BJ (cell line): Measurements from ENCODE around the gene NKX6-1. TPM values are rescaled to one million over a fixed set of nuclear protein-coding genes. Genes with fewer than 3 reads are reported as not detected.

Experiments used
- CTCF ChIA-PET: fragments of 350-600 bp; formaldehyde crosslinking; extraction: SDS; loops from one replicate; lab custom pipeline; 2021; ENCODE audit warnings: antibody characterized with exemption, inconsistent platforms; lab: Yijun Ruan, JAX
- POLR2A ChIA-PET: fragments of 300-600 bp; sonication (Branson Sonifier 250); formaldehyde crosslinking; extraction: SDS; loops from one replicate; lab custom pipeline; 2021; ENCODE audit warnings: antibody characterized with exemption; lab: Charles Lee
- DNase-seq: peaks from one replicate; pipeline ENCODE4 v3.0.0-alpha.2; 2011; ENCODE audit warnings: low read depth
- H3K27me3 ChIP-seq: 2 replicates; pipeline ENCODE4 v1.6.0; 2011; ENCODE audit warnings: low read length; ENCODE audit not compliant: control insufficient read depth, insufficient read depth
- H3K36me3 ChIP-seq: 2 replicates; pipeline ENCODE4 v1.5.1; 2011; ENCODE audit warnings: low read length; ENCODE audit not compliant: control insufficient read depth, insufficient read depth
- H3K4me3 ChIP-seq: 2 replicates; pipeline ENCODE4 v1.5.1; 2011; ENCODE audit warnings: low read depth, mild to moderate bottlenecking, control low read depth, low read length
- polyA plus RNA-seq: library from polyadenylated mRNA; depleted of rRNA; stranded (reverse); fragments of >200 nt; gene quantifications from 2 replicates; pipeline ENCODE4 v1.2.3, GENCODE V29; 2011
- TF ChIP-seq, protein P1 (sequence below): IDR thresholded peaks from 2 replicates; pipeline ENCODE4 v1.5.1; 2011; ENCODE audit warnings: low read depth, mild to moderate bottlenecking, control low read depth, inconsistent platforms, low read length, moderate library complexity; ENCODE audit not compliant: insufficient read depth

NKX6-1 gene
- polyA plus RNA-seq, 1 experiment, result 0.02 TPM

- Histone ChIP-seq H3K36me3 (no peaks in the 10 kb centered on the region), H3K27me3 (peaks cover 31% of the 10 kb centered on the region), H3K4me3 (no peak overlapping the region)
- CTCF ChIA-PET, result no interaction called here
- POLR2A ChIA-PET, result no interaction called here
- no peak for DNase-seq
- TF ChIP-seq, protein P1, sequence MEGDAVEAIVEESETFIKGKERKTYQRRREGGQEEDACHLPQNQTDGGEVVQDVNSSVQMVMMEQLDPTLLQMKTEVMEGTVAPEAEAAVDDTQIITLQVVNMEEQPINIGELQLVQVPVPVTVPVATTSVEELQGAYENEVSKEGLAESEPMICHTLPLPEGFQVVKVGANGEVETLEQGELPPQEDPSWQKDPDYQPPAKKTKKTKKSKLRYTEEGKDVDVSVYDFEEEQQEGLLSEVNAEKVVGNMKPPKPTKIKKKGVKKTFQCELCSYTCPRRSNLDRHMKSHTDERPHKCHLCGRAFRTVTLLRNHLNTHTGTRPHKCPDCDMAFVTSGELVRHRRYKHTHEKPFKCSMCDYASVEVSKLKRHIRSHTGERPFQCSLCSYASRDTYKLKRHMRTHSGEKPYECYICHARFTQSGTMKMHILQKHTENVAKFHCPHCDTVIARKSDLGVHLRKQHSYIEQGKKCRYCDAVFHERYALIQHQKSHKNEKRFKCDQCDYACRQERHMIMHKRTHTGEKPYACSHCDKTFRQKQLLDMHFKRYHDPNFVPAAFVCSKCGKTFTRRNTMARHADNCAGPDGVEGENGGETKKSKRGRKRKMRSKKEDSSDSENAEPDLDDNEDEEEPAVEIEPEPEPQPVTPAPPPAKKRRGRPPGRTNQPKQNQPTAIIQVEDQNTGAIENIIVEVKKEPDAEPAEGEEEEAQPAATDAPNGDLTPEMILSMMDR, result no peak
Measured at GRCh38 chr4:84479663-84480062, 19.4 kb downstream of the NKX6-1 start.

GRCh38 chr4:84477738-84478137 is 21.4 kb downstream of the NKX6-1 start:
- Histone ChIP-seq H3K36me3 (no peaks in the 10 kb centered on the region), H3K4me3 (no peak overlapping the region), H3K27me3 (peaks cover 21% of the 10 kb centered on the region)
- ChIA-PET CTCF (interaction anchor here (1.2 kb wide), 1 partner anchor 21 kb away, joined by 3 read pairs; no protein-coding TSS in a partner anchor), POLR2A (no interaction called here)
- TF ChIP-seq, protein P1, result no peak
- no peak for DNase-seq

GRCh38 chr4:84474107-84474506 is 25.0 kb downstream of the NKX6-1 start:
- ChIA-PET CTCF (no interaction called here), POLR2A (no interaction called here)
- H3K27me3 ChIP-seq, result no peaks in the 10 kb centered on the region; the same call in 1 of the 2 replicates
- no peaks in the 10 kb centered on the region for H3K36me3 ChIP-seq
- no peak overlapping the region for H3K4me3 ChIP-seq
- TF ChIP-seq, protein P1, result no peak
- no peak for DNase-seq

- POLR2A ChIA-PET, result no interaction called here
- H3K4me3 ChIP-seq, result no peak overlapping the region
- H3K36me3 ChIP-seq, result no peaks in the 10 kb centered on the region
- no peak for DNase-seq
- H3K27me3 ChIP-seq, result no peaks in the 10 kb centered on the region
- CTCF ChIA-PET, result no interaction called here
- TF ChIP-seq, protein P1, result no peak
Measured at GRCh38 chr4:84472154-84472553, 26.9 kb downstream of the NKX6-1 start.

DNA sequence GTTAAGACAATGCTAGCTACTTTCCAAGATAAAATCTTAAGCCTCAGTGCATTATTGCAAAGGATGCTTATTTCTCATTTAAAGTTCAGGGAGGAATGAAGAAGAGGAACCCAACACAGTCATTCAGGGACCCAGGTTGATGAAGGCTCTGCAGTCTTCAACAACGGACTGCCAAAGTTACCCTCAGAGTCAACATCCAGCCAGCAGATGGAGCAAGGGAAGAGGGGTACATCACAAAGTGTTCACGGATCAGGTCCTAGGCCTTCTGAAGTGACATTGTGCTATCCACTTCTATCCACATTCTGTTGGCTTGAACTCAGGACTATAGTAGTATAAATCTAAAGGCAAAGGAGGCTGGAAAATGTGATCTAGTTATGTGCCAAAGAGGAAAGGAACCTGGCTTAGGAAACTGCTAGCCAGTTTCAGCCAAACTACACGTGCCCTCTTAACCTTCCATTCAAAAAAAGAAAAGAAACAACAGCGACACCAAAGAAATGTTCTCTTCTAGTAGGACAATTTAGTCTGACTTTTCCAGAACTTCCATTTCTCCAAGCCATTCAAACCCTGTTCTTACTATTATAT is 28.8 kb downstream of the NKX6-1 start:
- CTCF ChIA-PET, result interaction anchor here (1.3 kb wide), 1 partner anchor 12 kb away, joined by 4 read pairs; no protein-coding TSS in a partner anchor
- no peak for DNase-seq
- TF ChIP-seq, protein P1, result peak; percentile 28; the same call in 1 of the 2 replicates
- POLR2A ChIA-PET, result no interaction called here
- Histone ChIP-seq H3K36me3 (no peaks in the 10 kb centered on the region), H3K4me3 (no peak overlapping the region), H3K27me3 (no peaks in the 10 kb centered on the region)
